ENCODE results near the gene GRB2.

GRCh38 chr17:75398279-75398678 lies 7.2 kb downstream of the GRB2 start:
- TF ChIP-seq CTCF (IDR thresholded peaks at IDR 0.05; ENCODE audit: insufficient read depth, low read length), result no peak
- no peak for TF ChIP-seq POLR2AphosphoS5 (IDR thresholded peaks at IDR 0.05; ENCODE audit: low read depth)
